ENCODE data around the gene FXYD6.

DNA sequence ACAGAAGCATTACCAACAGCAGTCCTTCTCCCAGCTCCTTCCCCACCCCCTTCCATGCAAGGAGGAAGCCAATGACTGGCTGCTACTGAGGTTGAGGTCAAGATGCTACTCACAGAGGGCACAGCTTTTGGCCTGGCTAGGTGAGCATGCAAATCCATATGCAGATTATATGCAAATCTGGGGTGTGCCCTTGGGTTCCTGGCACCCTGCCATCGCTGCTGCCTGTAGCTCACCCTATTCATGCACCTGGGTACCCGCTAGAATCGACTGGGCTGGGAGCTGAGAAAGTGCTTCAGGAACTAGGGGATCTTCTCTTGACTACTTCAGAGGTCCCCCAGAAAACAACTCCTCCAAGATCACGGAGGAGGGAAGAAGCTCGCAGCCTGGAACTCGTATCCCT is 83.5 kb downstream of the FXYD6 start:
- TF ChIP-seq RBBP5 (IDR thresholded peaks at IDR 0.05; ENCODE audit: borderline replicate concordance, low read depth, low read length) (no peak), GABPA (IDR thresholded peaks at IDR 0.05; ENCODE audit: borderline replicate concordance, insufficient read depth, low read length) (no peak), EGR1 (IDR thresholded peaks at IDR 0.05; ENCODE audit: borderline replicate concordance, low read depth, low read length) (no peak), EZH2 (IDR thresholded peaks at IDR 0.05; ENCODE audit: low read depth, low read length, severe bottlenecking) (no peak), ZNF274 (IDR thresholded peaks at IDR 0.05; ENCODE audit: borderline replicate concordance, extremely low read depth, low read length) (no peak), POLR2AphosphoS5 (IDR thresholded peaks at IDR 0.05; ENCODE audit: low read depth, low read length) (no peak), CHD1 (IDR thresholded peaks at IDR 0.05; ENCODE audit: low read depth, low read length) (no peak), CREB1 (IDR thresholded peaks at IDR 0.05) (no peak), TAF1 (IDR thresholded peaks at IDR 0.05; ENCODE audit: low read depth, low read length) (no peak), CHD2 (IDR thresholded peaks at IDR 0.05; ENCODE audit: low read length) (no peak), EP300 (IDR thresholded peaks at IDR 0.05; ENCODE audit: borderline replicate concordance in 1 of 2, low read depth in 2 of 2, low read length in 2 of 2) (no peak), BRCA1 (IDR thresholded peaks at IDR 0.05; ENCODE audit: low read depth, low read length) (no peak)
- TF ChIP-seq, protein P1, sequence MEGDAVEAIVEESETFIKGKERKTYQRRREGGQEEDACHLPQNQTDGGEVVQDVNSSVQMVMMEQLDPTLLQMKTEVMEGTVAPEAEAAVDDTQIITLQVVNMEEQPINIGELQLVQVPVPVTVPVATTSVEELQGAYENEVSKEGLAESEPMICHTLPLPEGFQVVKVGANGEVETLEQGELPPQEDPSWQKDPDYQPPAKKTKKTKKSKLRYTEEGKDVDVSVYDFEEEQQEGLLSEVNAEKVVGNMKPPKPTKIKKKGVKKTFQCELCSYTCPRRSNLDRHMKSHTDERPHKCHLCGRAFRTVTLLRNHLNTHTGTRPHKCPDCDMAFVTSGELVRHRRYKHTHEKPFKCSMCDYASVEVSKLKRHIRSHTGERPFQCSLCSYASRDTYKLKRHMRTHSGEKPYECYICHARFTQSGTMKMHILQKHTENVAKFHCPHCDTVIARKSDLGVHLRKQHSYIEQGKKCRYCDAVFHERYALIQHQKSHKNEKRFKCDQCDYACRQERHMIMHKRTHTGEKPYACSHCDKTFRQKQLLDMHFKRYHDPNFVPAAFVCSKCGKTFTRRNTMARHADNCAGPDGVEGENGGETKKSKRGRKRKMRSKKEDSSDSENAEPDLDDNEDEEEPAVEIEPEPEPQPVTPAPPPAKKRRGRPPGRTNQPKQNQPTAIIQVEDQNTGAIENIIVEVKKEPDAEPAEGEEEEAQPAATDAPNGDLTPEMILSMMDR (IDR thresholded peaks at IDR 0.05; ENCODE audit: control extremely low read depth in 1 of 3, insufficient read depth in 1 of 3, low read depth in 1 of 3, low read length in 3 of 3): no peak
